SK-N-SH treated with all-trans-retinoic acid at 6 μM for 48 hours (cell line): ENCODE results near the gene CAMLG.

ENCODE experiments used
- ARNTL ChIP-seq: fragments of 450-650 bp; formaldehyde crosslinking; IDR thresholded peaks from 2 replicates; pipeline ENCODE4 v1.5.0; 2020; ENCODE audit warnings: low read depth, mild to moderate bottlenecking, moderate library complexity, borderline replicate concordance
- CSDC2 ChIP-seq: fragments of 250-450 bp; sonication (Bioruptor Pico); IDR thresholded peaks from 2 replicates; pipeline ENCODE4 v1.5.0; 2020; ENCODE audit warnings: mild to moderate bottlenecking, moderate library complexity
- GLIS3 ChIP-seq: fragments of 250-450 bp; sonication (Bioruptor Pico); IDR thresholded peaks from 2 replicates; pipeline ENCODE4 v1.5.0; 2020; ENCODE audit warnings: mild to moderate bottlenecking, moderate library complexity
- PATZ1 ChIP-seq: fragments of 250-450 bp; sonication (Bioruptor Pico); IDR thresholded peaks from 2 replicates; pipeline ENCODE4 v1.8.0; 2020; ENCODE audit warnings: mild to moderate bottlenecking, moderate library complexity, borderline replicate concordance
- POU6F1 ChIP-seq: fragments of 250-450 bp; sonication (Bioruptor Pico); IDR thresholded peaks from 2 replicates; pipeline ENCODE4 v1.8.0; 2021; ENCODE audit warnings: low read depth, mild to moderate bottlenecking, moderate library complexity, borderline replicate concordance
- PPARA ChIP-seq: fragments of 250-450 bp; sonication (Bioruptor Pico); IDR thresholded peaks from 2 replicates; pipeline ENCODE4 v1.5.0; 2020; ENCODE audit warnings: mild to moderate bottlenecking, borderline replicate concordance
- RARB ChIP-seq: fragments of 250-450 bp; sonication (Bioruptor Pico); IDR thresholded peaks from 2 replicates; pipeline ENCODE4 v1.8.0; 2021; ENCODE audit warnings: mild to moderate bottlenecking, moderate library complexity
- SNAI2 ChIP-seq: fragments of 250-450 bp; sonication (Bioruptor Pico); IDR thresholded peaks from 2 replicates; pipeline ENCODE4 v1.5.0; 2020; ENCODE audit warnings: mild to moderate bottlenecking, moderate library complexity
- ZC3H10 ChIP-seq: fragments of 250-450 bp; sonication (Bioruptor Pico); IDR thresholded peaks from 2 replicates; pipeline ENCODE4 v1.5.1; 2021; ENCODE audit warnings: mild to moderate bottlenecking, moderate library complexity
- ZFP3 ChIP-seq: fragments of 250-450 bp; sonication (Bioruptor Pico); IDR thresholded peaks from 2 replicates; pipeline ENCODE4 v1.5.0; 2020; ENCODE audit warnings: mild to moderate bottlenecking, moderate library complexity
- ZNF565 ChIP-seq: fragments of 450-650 bp; formaldehyde crosslinking; conservative IDR thresholded peaks from 2 replicates; pipeline ENCODE4 v1.5.0; 2020; ENCODE audit warnings: low read depth, mild to moderate bottlenecking, moderate library complexity
- ZNF70 ChIP-seq: fragments of 450-650 bp; formaldehyde crosslinking; IDR thresholded peaks from 2 replicates; pipeline ENCODE4 v1.5.0; 2020; ENCODE audit warnings: mild to moderate bottlenecking, moderate library complexity
- ZNF8 ChIP-seq: fragments of 450-650 bp; formaldehyde crosslinking; IDR thresholded peaks from 2 replicates; pipeline ENCODE4 v1.5.0; 2020; ENCODE audit warnings: mild to moderate bottlenecking, moderate library complexity
- TF ChIP-seq, protein P1 (sequence below): fragments of 250-450 bp; sonication (Bioruptor Pico); IDR thresholded peaks from 2 replicates; pipeline ENCODE4 v1.5.1; 2020; ENCODE audit warnings: low read depth, mild to moderate bottlenecking, moderate library complexity

DNA sequence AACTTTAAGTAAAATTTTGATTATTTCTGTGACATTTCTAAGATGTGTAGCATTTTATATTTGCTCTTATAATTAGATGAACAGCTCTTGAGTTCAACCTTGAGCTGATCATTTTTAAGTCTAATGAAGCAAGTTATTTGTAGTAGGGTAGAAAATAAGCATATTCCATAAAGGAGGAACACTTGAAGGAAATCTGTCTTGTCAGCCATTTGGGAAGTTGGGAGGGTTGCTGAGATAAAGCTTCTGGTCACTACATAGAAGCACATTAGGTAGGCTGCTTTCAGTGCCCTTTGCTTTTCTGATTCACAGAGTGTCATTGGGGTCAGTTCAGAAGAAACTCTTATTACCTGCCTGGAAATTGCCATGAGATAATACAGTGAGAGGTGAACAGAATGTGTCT is 45.6 kb upstream of the CAMLG start:
- TF ChIP-seq PPARA (CRISPR knock-in tag), result no peak
- TF ChIP-seq PATZ1 (CRISPR knock-in tag), result no peak
- no peak for TF ChIP-seq SNAI2 (CRISPR knock-in tag)
- no peak for TF ChIP-seq CSDC2 (CRISPR knock-in tag)
- no peak for TF ChIP-seq ZFP3 (CRISPR knock-in tag)
- TF ChIP-seq ZNF565 (CRISPR knock-in tag), result no peak
- no peak for TF ChIP-seq ZC3H10 (CRISPR knock-in tag)
- TF ChIP-seq ZNF70 (CRISPR knock-in tag), result no peak
- TF ChIP-seq GLIS3 (CRISPR knock-in tag), result no peak
- TF ChIP-seq RARB, result no peak
- TF ChIP-seq, protein P1, sequence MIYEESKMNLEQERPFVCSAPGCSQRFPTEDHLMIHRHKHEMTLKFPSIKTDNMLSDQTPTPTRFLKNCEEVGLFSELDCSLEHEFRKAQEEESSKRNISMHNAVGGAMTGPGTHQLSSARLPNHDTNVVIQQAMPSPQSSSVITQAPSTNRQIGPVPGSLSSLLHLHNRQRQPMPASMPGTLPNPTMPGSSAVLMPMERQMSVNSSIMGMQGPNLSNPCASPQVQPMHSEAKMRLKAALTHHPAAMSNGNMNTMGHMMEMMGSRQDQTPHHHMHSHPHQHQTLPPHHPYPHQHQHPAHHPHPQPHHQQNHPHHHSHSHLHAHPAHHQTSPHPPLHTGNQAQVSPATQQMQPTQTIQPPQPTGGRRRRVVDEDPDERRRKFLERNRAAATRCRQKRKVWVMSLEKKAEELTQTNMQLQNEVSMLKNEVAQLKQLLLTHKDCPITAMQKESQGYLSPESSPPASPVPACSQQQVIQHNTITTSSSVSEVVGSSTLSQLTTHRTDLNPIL, result no peak
- no peak for TF ChIP-seq ZNF8 (CRISPR knock-in tag)
- no peak for TF ChIP-seq ARNTL (CRISPR knock-in tag)
- TF ChIP-seq POU6F1 (CRISPR knock-in tag), result no peak
